HEK293T (cell line): Measurements from ENCODE around the gene INPP4A.

Source experiments
- ARNT ChIP-seq: fragments of 450-650 bp; IDR thresholded peaks from 2 replicates; pipeline ENCODE4 v1.6.1; 2017; ENCODE audit warnings: mild to moderate bottlenecking
- BHLHE40 ChIP-seq: fragments of 450-650 bp; IDR thresholded peaks from 2 replicates; pipeline ENCODE4 v1.6.1; 2016; ENCODE audit warnings: mild to moderate bottlenecking, moderate library complexity, borderline replicate concordance
- ELF4 ChIP-seq: fragments of 450-650 bp; IDR thresholded peaks from 2 replicates; pipeline ENCODE4 v1.6.1; 2017; ENCODE audit warnings: antibody characterized with exemption
- FOXA1 ChIP-seq: fragments of 450-650 bp; IDR thresholded peaks from 2 replicates; pipeline ENCODE4 v1.6.1; 2016; ENCODE audit warnings: mild to moderate bottlenecking
- FOXM1 ChIP-seq: fragments of 450-650 bp; IDR thresholded peaks from 2 replicates; pipeline ENCODE4 v1.6.1; 2017; ENCODE audit warnings: mild to moderate bottlenecking, borderline replicate concordance
- HDGF ChIP-seq: fragments of 450-650 bp; IDR thresholded peaks from 2 replicates; pipeline ENCODE4 v1.6.1; 2017; ENCODE audit warnings: antibody characterized with exemption, borderline replicate concordance
- LEF1 ChIP-seq: fragments of 450-650 bp; IDR thresholded peaks from 2 replicates; pipeline ENCODE4 v1.6.1; 2017; ENCODE audit warnings: mild to moderate bottlenecking, borderline replicate concordance
- NFRKB ChIP-seq: fragments of 450-650 bp; IDR thresholded peaks from 2 replicates; pipeline ENCODE4 v1.6.1; 2016; ENCODE audit warnings: mild to moderate bottlenecking, moderate library complexity
- SP1 ChIP-seq: fragments of 450-650 bp; IDR thresholded peaks from 2 replicates; pipeline ENCODE4 v1.6.1; 2017
- SUZ12 ChIP-seq: fragments of 450-650 bp; IDR thresholded peaks from 2 replicates; pipeline ENCODE4 v1.6.1; 2016; ENCODE audit warnings: mild to moderate bottlenecking
- TARDBP ChIP-seq: fragments of 450-650 bp; IDR thresholded peaks from 2 replicates; pipeline ENCODE4 v1.6.1; 2016
- TF ChIP-seq, protein P1 (sequence below): fragments of 450-650 bp; IDR thresholded peaks from 2 replicates; pipeline ENCODE4 v1.6.1; 2016

DNA sequence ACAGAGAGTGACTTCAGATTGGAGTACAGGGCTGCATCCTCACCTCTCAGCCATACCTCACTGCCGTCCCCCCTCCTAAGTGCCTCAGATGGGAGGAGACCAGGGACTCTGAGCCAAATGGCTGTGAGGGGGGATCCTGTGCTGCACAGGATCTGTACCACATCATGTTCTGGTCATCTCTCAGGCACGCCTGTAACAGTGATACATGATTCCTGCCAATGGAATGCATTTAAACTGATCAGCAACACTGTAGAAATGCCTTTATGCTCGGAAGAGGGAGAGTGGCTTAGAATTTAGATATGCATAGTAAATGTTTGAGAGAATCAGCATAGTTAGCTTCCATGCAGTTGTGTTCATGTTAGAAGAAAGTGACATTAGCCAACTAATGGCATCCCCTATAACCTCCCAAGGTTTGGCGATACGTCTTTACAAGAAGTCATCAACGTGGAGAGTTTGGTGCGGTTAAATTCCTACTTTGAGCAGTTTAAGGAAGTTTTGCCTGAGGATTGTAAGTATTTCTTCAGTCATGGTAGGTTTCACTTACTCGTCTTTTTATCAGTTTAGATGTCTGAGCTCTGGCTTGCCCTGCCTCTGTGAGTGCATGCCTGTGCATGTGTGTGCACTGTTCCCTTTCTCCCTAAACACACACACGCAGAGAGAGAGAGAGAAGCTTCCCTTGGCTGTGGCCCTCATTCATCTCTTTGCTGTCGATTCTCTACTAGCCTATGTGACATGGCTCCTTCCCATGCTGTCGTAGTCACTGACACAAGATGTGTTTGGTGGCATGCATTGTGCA, 123.7 kb downstream of the INPP4A start:
- no peak for TF ChIP-seq SP1
- TF ChIP-seq ARNT, result no peak
- TF ChIP-seq BHLHE40, result no peak
- no peak for TF ChIP-seq FOXA1
- no peak for TF ChIP-seq HDGF
- TF ChIP-seq FOXM1, result no peak
- TF ChIP-seq, protein P1, sequence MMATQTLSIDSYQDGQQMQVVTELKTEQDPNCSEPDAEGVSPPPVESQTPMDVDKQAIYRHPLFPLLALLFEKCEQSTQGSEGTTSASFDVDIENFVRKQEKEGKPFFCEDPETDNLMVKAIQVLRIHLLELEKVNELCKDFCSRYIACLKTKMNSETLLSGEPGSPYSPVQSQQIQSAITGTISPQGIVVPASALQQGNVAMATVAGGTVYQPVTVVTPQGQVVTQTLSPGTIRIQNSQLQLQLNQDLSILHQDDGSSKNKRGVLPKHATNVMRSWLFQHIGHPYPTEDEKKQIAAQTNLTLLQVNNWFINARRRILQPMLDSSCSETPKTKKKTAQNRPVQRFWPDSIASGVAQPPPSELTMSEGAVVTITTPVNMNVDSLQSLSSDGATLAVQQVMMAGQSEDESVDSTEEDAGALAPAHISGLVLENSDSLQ, result no peak
- TF ChIP-seq SUZ12, result no peak
- TF ChIP-seq NFRKB, result no peak
- TF ChIP-seq LEF1, result no peak
- TF ChIP-seq ELF4, result no peak
- no peak for TF ChIP-seq TARDBP
